Neuron (in vitro differentiated cells): Measurements from ENCODE around the gene NME8.

Source experiments
- H2AFZ ChIP-seq: one replicate; pipeline ENCODE4 v1.6.1; 2013; ENCODE audit warnings: low read depth, mild to moderate bottlenecking, inconsistent platforms, low read length, moderate library complexity
- H3K27me3 ChIP-seq: one replicate; pipeline ENCODE4 v1.6.1; 2013; ENCODE audit warnings: low read length; ENCODE audit not compliant: insufficient read depth
- H3K36me3 ChIP-seq: one replicate; pipeline ENCODE4 v1.6.1; 2013; ENCODE audit warnings: low read length; ENCODE audit not compliant: insufficient read depth
- H3K4me1 ChIP-seq: one replicate; pipeline ENCODE4 v1.6.1; 2013; ENCODE audit warnings: low read length; ENCODE audit not compliant: insufficient read depth
- H3K4me3 ChIP-seq: 2 replicates; pipeline ENCODE4 v1.5.1; 2013; ENCODE audit warnings: mild to moderate bottlenecking, low read length, moderate library complexity
- H3K9me3 ChIP-seq: one replicate; pipeline ENCODE4 v1.6.1; 2013; ENCODE audit warnings: low read length

The NME8 gene

DNA sequence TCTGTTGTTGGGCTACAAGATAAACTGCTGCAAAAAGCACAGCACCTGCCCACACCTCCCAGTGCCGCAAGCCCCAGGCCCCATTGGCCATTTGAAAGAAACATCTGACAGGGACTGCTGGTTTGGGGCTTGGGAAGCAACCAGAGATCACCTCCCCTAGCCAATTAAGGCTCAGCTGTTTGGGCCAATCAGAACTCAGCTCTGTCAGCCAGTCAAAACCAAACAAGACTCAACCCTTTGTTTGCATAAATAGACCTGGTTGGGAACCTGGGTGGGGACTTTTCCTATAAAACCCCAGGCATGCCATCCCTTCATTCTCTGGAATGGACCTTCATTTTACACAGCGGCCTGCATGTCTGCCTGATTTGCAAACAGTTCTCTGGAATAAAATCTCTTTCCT lies 17.2 kb upstream of the NME8 start:
- no peaks in the 10 kb centered on the region for H3K9me3 ChIP-seq
- no peak overlapping the region for H2AFZ ChIP-seq
- no peaks in the 10 kb centered on the region for H3K36me3 ChIP-seq
- no peak overlapping the region for H3K4me3 ChIP-seq
- H3K27me3 ChIP-seq = no peaks in the 10 kb centered on the region
- H3K4me1 ChIP-seq = no peaks in the 10 kb centered on the region

DNA sequence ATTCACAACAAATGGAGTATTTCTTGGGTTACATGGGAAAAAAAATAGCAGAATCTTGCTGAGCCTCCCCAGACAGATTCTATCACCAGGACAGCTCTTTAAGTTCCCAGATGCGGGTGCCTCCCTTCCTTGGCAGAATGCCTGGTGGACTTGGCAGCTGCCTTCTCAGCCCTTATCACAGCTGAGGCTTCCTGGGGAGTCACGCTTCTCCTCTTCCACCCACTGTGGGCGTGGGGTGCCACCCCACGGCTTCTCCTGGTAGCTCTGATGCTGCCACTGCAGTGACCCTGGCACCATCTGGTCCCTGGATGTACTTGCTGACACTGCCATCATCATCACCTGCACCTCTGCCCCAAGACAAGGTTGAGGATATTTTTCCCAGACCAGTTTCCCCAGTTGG lies 16.2 kb upstream of the NME8 start:
- H3K4me3 ChIP-seq = no peak overlapping the region
- no peak overlapping the region for H2AFZ ChIP-seq
- H3K36me3 ChIP-seq = no peaks in the 10 kb centered on the region
- H3K4me1 ChIP-seq = no peaks in the 10 kb centered on the region
- no peaks in the 10 kb centered on the region for H3K27me3 ChIP-seq
- H3K9me3 ChIP-seq = no peaks in the 10 kb centered on the region

DNA sequence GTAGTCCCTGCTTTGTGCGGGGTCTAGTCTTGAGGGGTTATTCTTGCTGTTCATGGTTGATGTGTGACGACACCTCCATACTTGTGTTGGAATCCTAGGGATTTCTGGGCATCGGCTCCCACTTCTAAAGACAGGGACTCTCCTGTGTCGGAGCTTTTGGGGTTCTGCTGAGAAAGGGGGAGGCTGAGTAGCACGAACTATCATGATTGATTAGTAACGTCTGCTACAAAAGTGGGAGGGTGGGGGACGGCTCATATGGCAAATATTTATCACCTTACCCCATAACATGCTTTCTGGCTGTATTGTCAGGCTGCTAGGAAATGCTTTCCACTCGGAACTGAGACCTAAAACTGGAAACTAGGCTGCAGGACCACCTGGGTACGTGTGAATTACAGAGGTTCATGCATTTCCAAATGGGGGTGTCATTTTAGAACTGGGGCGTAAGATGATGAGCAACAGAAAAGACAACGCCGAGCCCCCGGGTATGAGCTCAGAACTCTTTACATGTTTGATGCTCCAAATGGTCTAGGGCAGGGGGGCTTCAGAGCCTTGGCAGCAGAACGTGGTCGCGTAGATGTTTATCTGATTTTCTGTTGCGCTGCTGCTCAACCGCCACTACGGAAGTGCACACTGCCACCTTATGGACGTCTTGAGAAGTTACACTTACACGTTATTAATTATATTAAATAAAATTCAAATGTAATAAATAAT lies 15.1 kb upstream of the NME8 start:
- Histone ChIP-seq H3K4me1 (no peaks in the 10 kb centered on the region), H3K9me3 (no peaks in the 10 kb centered on the region), H3K4me3 (no peak overlapping the region), H2AFZ (no peak overlapping the region), H3K27me3 (no peaks in the 10 kb centered on the region), H3K36me3 (no peaks in the 10 kb centered on the region)

GRCh38 chr7:37833818-37834146 lies 14.6 kb upstream of the NME8 start:
- Histone ChIP-seq H3K36me3 (no peaks in the 10 kb centered on the region), H3K4me3 (no peak overlapping the region), H3K9me3 (no peaks in the 10 kb centered on the region), H2AFZ (no peak overlapping the region), H3K4me1 (no peaks in the 10 kb centered on the region), H3K27me3 (no peaks in the 10 kb centered on the region)

DNA sequence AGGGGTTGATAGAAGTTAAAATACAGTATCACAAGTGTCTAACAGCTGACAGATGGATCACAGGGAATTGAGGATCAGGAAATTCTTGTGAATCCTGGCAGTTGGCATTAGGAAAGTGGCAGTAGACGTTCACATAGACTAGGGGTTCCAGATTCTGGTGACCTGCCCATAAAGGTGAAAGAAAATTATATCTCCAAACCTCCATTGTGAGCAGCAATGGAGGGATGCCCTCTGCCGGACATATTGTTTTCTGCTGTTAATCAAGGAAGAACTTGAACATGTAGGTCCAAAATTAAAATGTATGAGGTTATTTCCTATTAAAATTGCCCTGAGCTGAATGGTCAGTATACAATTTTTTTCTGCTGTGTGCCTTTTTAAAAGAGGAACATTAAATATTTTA lies 5.1 kb downstream of the NME8 start:
- H3K36me3 ChIP-seq = no peaks in the 10 kb centered on the region
- H3K9me3 ChIP-seq = peaks cover 2% of the 10 kb centered on the region
- H3K4me3 ChIP-seq = no peak overlapping the region
- no peaks in the 10 kb centered on the region for H3K4me1 ChIP-seq
- no peaks in the 10 kb centered on the region for H3K27me3 ChIP-seq
- no peak overlapping the region for H2AFZ ChIP-seq

GRCh38 chr7:37882086-37882485 lies 33.7 kb downstream of the NME8 start:
- H3K9me3 ChIP-seq = no peaks in the 10 kb centered on the region
- H3K4me1 ChIP-seq = no peaks in the 10 kb centered on the region
- H3K36me3 ChIP-seq = no peaks in the 10 kb centered on the region
- peaks cover 2% of the 10 kb centered on the region for H3K27me3 ChIP-seq
- no peak overlapping the region for H2AFZ ChIP-seq
- H3K4me3 ChIP-seq = no peak overlapping the region

DNA sequence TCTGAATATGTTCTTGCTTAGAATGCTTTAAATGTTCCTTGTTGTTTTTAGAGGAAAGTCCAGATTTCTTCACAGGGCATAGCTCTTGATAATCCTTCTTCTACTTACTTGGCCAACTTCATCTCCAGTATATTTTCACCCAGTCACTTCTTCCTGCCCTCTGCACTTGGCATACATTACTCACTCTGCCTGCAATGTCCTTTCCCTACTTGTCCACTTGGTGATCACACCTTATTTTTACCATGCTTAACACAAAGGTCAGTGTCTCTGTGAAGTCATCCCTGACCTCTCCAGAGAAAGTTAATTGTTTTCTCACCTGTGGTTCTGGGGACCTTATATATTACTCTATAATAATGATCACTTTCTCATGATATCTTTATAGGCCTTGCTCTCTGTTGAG lies 45.0 kb downstream of the NME8 start:
- Histone ChIP-seq H3K36me3 (no peaks in the 10 kb centered on the region), H3K4me3 (no peak overlapping the region), H3K4me1 (no peaks in the 10 kb centered on the region), H2AFZ (no peak overlapping the region), H3K9me3 (no peaks in the 10 kb centered on the region), H3K27me3 (peaks cover 6% of the 10 kb centered on the region)

GRCh38 chr7:37894671-37895070 lies 46.3 kb downstream of the NME8 start:
- Histone ChIP-seq H3K36me3 (no peaks in the 10 kb centered on the region), H3K27me3 (peaks cover 6% of the 10 kb centered on the region), H3K9me3 (no peaks in the 10 kb centered on the region), H2AFZ (no peak overlapping the region), H3K4me3 (no peak overlapping the region), H3K4me1 (no peaks in the 10 kb centered on the region)

- no peaks in the 10 kb centered on the region for H3K9me3 ChIP-seq
- no peaks in the 10 kb centered on the region for H3K27me3 ChIP-seq
- H3K4me3 ChIP-seq = no peak overlapping the region
- H3K4me1 ChIP-seq = no peaks in the 10 kb centered on the region
- no peak overlapping the region for H2AFZ ChIP-seq
- no peaks in the 10 kb centered on the region for H3K36me3 ChIP-seq
These were observed 51.4 kb downstream of the NME8 start for GRCh38 chr7:37899712-37900247.

DNA sequence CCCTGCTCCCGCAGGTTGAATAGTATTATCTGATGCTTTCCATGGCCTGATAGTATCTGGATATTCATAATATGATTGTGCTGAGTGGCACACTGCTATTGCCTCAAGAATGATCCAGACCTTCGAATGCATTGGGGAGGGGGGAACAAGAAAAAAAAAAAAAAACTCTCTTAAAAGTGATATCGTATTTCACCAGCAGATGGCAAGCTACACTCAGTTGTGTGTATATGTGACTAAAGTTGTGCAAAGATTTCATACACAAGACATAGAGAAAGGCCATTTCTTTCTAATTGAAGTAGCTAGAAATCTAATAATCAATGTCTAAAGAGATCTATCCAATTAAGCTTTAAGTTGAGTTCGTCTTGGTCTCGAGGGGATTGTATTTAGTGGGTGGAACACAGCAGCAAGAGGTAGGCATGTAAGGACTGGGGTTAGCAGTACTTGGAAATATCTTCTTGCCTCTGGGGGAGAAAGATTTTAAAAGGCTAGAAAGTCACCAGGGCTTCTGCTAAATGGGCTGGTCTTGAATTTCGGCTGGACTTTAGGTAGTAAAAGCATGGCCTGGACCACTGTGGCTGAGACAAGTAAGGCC lies 52.9 kb downstream of the NME8 start:
- no peak overlapping the region for H2AFZ ChIP-seq

DNA sequence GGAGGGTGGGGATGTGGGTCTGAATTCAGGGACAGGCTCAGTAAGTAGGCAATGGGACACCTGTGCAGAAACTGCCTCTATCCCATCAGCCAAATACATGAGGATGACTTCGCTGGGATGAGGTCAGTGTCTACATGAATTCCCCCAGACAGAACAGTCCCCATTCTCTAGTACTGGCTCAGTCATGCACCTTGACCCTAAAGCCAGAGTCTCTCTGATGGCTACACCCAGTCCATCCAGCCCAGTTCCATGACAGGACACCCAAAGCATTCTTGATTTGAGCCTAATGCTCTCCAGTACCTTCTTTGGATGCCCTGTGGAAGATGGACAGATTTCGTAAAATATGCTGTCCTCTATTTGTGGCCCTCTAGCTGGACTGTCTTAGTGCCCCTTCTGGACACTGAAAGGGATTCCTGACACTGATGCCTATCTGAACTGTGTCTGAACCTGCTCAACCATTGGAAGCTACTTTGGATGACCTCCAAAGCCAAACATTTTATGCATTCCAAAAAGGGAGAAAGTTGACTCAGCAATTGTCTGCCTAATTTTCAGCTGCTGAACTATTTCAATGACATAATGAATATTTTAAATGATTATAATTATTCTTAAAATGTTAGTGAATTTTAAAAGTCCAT lies 53.6 kb downstream of the NME8 start:
- H3K4me1 ChIP-seq = no peaks in the 10 kb centered on the region
- peaks cover 3% of the 10 kb centered on the region for H3K27me3 ChIP-seq
- H3K9me3 ChIP-seq = no peaks in the 10 kb centered on the region
- no peak overlapping the region for H3K4me3 ChIP-seq
- no peak overlapping the region for H2AFZ ChIP-seq
- H3K36me3 ChIP-seq = no peaks in the 10 kb centered on the region

More for the DNA sequence above, 52.9 kb downstream of the NME8 start:
- H3K9me3 ChIP-seq = no peaks in the 10 kb centered on the region
- no peaks in the 10 kb centered on the region for H3K36me3 ChIP-seq
- H3K4me3 ChIP-seq = no peak overlapping the region
- H3K27me3 ChIP-seq = peaks cover 3% of the 10 kb centered on the region
- H3K4me1 ChIP-seq = no peaks in the 10 kb centered on the region

DNA sequence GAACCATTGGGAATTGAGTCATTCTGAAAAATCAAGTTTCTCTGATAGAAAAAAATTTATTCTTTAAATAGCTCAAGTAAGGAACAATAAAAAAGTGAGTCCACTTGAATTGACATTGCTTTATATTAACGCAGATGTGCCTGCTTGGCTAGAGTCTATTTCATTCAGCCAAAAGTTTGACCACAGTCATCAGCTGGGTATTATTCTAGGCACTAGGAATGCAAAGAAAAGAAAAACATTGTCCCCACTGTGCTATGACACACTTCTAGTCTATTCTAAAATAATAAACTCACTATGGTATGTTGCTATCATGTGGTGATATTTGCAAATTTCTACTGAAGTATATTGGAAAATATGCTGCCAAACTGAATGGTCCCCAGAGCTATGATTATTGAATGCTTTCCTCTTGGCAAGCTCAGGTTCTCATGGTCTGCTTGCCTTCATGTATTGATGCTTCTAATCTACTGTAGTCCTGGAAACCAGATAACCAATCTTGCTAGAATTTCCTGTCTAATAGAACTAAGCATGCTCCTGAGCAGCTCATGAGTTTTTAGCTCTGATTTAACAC lies 59.9 kb downstream of the NME8 start:
- no peaks in the 10 kb centered on the region for H3K9me3 ChIP-seq
- no peak overlapping the region for H3K4me3 ChIP-seq
- H3K36me3 ChIP-seq = no peaks in the 10 kb centered on the region
- H3K4me1 ChIP-seq = no peaks in the 10 kb centered on the region
- no peak overlapping the region for H2AFZ ChIP-seq
- H3K27me3 ChIP-seq = peaks cover 8% of the 10 kb centered on the region

DNA sequence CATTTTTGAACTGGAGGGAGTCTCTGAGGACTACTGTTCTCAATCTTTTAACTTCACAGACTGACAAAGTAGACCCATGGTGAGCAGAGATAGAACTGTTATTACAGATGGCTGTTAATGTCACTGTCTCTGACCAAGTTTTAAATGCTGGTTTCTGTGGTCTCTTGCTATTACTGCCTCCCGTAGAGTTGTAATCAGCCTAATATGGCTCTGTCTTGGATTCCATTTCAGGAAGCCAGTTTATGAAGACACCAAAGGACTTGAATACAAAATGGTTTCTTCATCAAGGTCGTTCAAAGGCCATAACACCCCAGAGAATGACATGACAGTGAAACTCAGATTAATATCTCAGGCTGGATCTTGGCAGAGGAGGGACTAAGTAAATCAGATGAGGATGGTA lies 64.4 kb downstream of the NME8 start:
- Histone ChIP-seq H3K36me3 (no peaks in the 10 kb centered on the region), H3K4me1 (peaks cover 3% of the 10 kb centered on the region), H3K4me3 (no peak overlapping the region), H2AFZ (no peak overlapping the region), H3K27me3 (peaks cover 36% of the 10 kb centered on the region), H3K9me3 (no peaks in the 10 kb centered on the region)
